A549 (cell line): ENCODE measurements around the gene NGRN. TPM values are rescaled to one million over a fixed set of nuclear protein-coding genes. Genes with fewer than 3 reads are reported as not detected.
"Not testable (repeated sequence)": the region's sequence is repeated elsewhere in the genome, so short reads cannot be mapped to it uniquely, and the experiment has no call there.

Experiments used
- ATAC-seq, 2 experiments: fragments of 200-7000 bp in 1 of 2; fragments of >200 bp in 1 of 2; cut with Nextera tagmentation in 1 of 2; cut with Tn5 transposase in 1 of 2; 3 replicates each; pipeline versions ENCODE4 v1.8.0 to v1.9.1; 2018 to 2020; ENCODE audit warnings: mild to moderate bottlenecking in 1 of 2, moderate library complexity in 1 of 2
- CTCF ChIA-PET: fragments of 300-600 bp; sonication (Branson Sonifier 250); formaldehyde crosslinking; extraction: SDS; loops from one replicate; lab custom pipeline; 2021; ENCODE audit warnings: antibody characterized with exemption, inconsistent platforms; lab: Yijun Ruan, JAX
- POLR2A ChIA-PET: fragments of 350-600 bp; formaldehyde crosslinking; extraction: SDS; loops from one replicate; lab custom pipeline; 2021; ENCODE audit warnings: antibody characterized with exemption, inconsistent platforms; lab: Yijun Ruan, JAX
- DNase-seq, 2 experiments: peaks; one replicate each; pipeline versions ENCODE4 v3.0.0 to v3.0.0-alpha.2; 2011 to 2016; ENCODE audit warnings: low read depth in 1 of 2, low spot score in 1 of 2
- FAIRE-seq: peaks from 2 replicates; lab custom pipeline; 2011; peaks lifted over from hg19 to GRCh38; lab: Jason Lieb, UNC
- H3K27ac ChIP-seq, 2 experiments: fragments of >200 bp; sonication (Bioruptor Twin); formaldehyde crosslinking; 3 replicates each; pipeline ENCODE4 v1.5.1; 2016 to 2017
- H3K4me1 ChIP-seq: fragments of >200 bp; sonication (Bioruptor Twin); formaldehyde crosslinking; 3 replicates; pipeline ENCODE4 v1.6.1; 2016
- H3K4me2 ChIP-seq: fragments of >200 bp; sonication (Bioruptor Twin); formaldehyde crosslinking; 3 replicates; pipeline ENCODE4 v1.6.1; 2016
- H3K4me3 ChIP-seq: fragments of >200 bp; sonication (Bioruptor Twin); formaldehyde crosslinking; 3 replicates; pipeline ENCODE4 v1.5.1; 2016
- H3K9me3 ChIP-seq: fragments of >200 bp; sonication (Bioruptor Twin); formaldehyde crosslinking; 3 replicates; pipeline ENCODE4 v1.6.1; 2016
- CBX2 ChIP-seq: fragments of 200-600 bp; sonication (generic); IDR thresholded peaks from 2 replicates; pipeline ENCODE4 v1.6.1; 2016; ENCODE audit warnings: low read depth, mild to moderate bottlenecking, borderline replicate concordance
- GATA3 ChIP-seq: IDR thresholded peaks from 2 replicates; pipeline ENCODE4 v1.6.1; 2012; ENCODE audit warnings: borderline replicate concordance
- HEYL ChIP-seq: fragments of 250-450 bp; sonication (Bioruptor Pico); IDR thresholded peaks from 2 replicates; pipeline ENCODE4 v1.8.0; 2021; ENCODE audit warnings: mild to moderate bottlenecking, moderate library complexity
- MYC ChIP-seq: IDR thresholded peaks from 2 replicates; pipeline ENCODE4 v1.6.1; 2012; ENCODE audit warnings: mild to moderate bottlenecking, inconsistent platforms, low read length, improper control_type of control experiment, borderline replicate concordance
- NFE2L2 ChIP-seq: fragments of 150-350 bp; conservative IDR thresholded peaks from 2 replicates; pipeline ENCODE4 v1.6.1; 2014; ENCODE audit warnings: low read length
- POLR2A ChIP-seq: IDR thresholded peaks from 2 replicates; pipeline ENCODE4 v1.6.1; 2012; ENCODE audit warnings: mild to moderate bottlenecking, low read length
- RAD21 ChIP-seq, 2 experiments: fragments of >200 bp in 1 of 2; sonication (Bioruptor Twin) in 1 of 2; formaldehyde crosslinking in 1 of 2; IDR thresholded peaks in 1 of 2; conservative IDR thresholded peaks in 1 of 2; 2 replicates in 1 of 2; 3 replicates in 1 of 2; pipeline ENCODE4 v1.6.1; 2012 to 2018; ENCODE audit warnings: inconsistent platforms in 1 of 2
- SMC3 ChIP-seq: fragments of >200 bp; sonication (Bioruptor Twin); formaldehyde crosslinking; IDR thresholded peaks from 3 replicates; pipeline ENCODE4 v1.6.1; 2018; ENCODE audit warnings: inconsistent platforms
- WGBS: methylation state at CpG from one replicate; pipeline ENCODE4 v1.1.6; 2017; ENCODE audit errors: missing lambda C conversion rate; 5-methylcytosine and 5-hydroxymethylcytosine counted together
- polyA plus RNA-seq, 4 experiments: library from polyadenylated mRNA; depleted of rRNA in 3 of 4; stranded (reverse); fragments of >200 nt; fragmentation: RNase III in 1 of 4; extraction: RNeasy Plus Mini Kit Qiagen cat#74134 plus additional on column Dnase treatment in 1 of 4; gene quantifications; 2 replicates in 3 of 4; 3 replicates in 1 of 4; pipeline ENCODE4 v1.2.3, GENCODE V29; 2011 to 2017
- TF ChIP-seq, protein P1 (sequence below): fragments of >200 bp; sonication (Bioruptor Twin); formaldehyde crosslinking; IDR thresholded peaks from 3 replicates; pipeline ENCODE4 v1.5.1; 2016
- TF ChIP-seq, protein P2 (sequence below): fragments of 450-650 bp; IDR thresholded peaks from 2 replicates; pipeline ENCODE4 v1.6.1; 2014; ENCODE audit warnings: antibody characterized with exemption

The NGRN gene
- polyA plus RNA-seq, 2 of the 4 experiments (the other 2 are of a cell fraction): 83.2 to 159 TPM

DNA sequence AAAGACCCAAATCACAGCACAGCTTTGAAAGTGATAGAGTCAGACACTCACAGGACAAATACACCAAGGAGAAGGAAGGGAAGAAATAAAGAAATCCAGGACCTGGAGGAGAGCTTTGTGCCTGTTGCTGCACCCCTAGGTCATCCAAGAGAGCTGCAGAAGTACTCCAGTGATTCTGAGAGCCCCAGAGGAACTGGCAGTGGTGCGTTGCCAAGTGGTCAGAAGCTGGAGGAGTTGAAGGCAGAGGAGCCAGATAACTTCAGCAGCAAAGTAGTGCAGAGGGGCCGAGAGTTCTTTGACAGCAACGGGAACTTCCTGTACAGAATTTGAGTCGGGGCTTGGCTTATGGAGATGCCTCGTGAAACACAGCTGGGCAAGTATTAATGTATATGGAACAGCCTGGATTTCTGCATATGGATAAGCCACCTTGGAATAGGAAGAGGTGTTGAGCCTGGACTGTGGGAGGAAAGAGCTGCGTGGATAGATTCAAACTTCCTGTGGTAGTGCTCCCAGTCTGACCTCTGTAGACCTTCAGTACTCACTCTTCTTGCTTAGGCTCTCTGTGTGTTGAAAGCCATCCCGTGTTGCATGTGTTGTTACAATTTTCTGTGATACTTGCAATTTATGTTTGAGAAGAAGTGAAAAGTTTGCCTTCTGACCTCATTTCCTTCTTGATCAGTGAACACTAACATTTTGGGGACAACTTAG is 6.1 kb downstream of the NGRN start:
- 90% methylated on average over 7 of the region's 7 CpGs for WGBS
- Histone ChIP-seq H3K4me1 (peaks cover 27% of the 10 kb centered on the region), H3K4me2 (no peak overlapping the region), H3K4me3 (no peak overlapping the region), H3K27ac (no peak overlapping the region), H3K9me3 (no peaks in the 10 kb centered on the region)
- no peak for FAIRE-seq
- POLR2A ChIA-PET: no interaction called here
- ATAC-seq: no peak
- TF ChIP-seq, protein P1, sequence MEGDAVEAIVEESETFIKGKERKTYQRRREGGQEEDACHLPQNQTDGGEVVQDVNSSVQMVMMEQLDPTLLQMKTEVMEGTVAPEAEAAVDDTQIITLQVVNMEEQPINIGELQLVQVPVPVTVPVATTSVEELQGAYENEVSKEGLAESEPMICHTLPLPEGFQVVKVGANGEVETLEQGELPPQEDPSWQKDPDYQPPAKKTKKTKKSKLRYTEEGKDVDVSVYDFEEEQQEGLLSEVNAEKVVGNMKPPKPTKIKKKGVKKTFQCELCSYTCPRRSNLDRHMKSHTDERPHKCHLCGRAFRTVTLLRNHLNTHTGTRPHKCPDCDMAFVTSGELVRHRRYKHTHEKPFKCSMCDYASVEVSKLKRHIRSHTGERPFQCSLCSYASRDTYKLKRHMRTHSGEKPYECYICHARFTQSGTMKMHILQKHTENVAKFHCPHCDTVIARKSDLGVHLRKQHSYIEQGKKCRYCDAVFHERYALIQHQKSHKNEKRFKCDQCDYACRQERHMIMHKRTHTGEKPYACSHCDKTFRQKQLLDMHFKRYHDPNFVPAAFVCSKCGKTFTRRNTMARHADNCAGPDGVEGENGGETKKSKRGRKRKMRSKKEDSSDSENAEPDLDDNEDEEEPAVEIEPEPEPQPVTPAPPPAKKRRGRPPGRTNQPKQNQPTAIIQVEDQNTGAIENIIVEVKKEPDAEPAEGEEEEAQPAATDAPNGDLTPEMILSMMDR: no peak
- TF ChIP-seq GATA3 (no peak), POLR2A (no peak), CBX2 (no peak), MYC (no peak)
- TF ChIP-seq, protein P2, sequence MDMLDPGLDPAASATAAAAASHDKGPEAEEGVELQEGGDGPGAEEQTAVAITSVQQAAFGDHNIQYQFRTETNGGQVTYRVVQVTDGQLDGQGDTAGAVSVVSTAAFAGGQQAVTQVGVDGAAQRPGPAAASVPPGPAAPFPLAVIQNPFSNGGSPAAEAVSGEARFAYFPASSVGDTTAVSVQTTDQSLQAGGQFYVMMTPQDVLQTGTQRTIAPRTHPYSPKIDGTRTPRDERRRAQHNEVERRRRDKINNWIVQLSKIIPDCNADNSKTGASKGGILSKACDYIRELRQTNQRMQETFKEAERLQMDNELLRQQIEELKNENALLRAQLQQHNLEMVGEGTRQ: no peak
- CTCF ChIA-PET: interaction anchor here (0.8 to 2.7 kb wide), 7 partner anchors 10 to 39 kb away, joined by 3 to 12 read pairs (median 3); no protein-coding TSS in a partner anchor
- DNase-seq: no peak

DNA sequence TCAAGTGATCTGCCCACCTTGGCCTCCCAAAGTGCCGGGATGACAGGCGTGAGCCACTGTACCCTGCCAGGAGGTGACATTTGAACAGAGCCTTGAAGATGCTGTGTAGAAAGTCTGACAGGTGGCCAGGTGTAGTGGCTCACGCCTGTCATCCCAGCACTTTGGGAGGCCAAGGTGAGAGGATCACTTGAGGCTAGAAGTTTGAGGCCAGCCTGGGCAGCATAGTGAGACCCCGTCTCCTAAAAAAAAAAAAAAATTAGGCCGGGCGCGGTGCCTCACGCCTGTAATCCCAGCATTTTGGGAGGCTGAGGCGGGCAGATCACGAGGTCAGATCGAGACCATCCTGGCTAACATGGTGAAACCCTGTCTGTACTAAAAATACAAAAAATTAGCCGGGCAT is 13.0 kb downstream of the NGRN start:
- H3K4me1 ChIP-seq, ATAC-seq, H3K9me3 ChIP-seq, H3K4me3 ChIP-seq, H3K4me2 ChIP-seq, DNase-seq, FAIRE-seq, H3K27ac ChIP-seq: not testable (repeated sequence)
- 94% methylated on average over 12 of the region's 12 CpGs for WGBS
- CTCF ChIA-PET: interaction anchor here (0.6 to 2.7 kb wide), 3 partner anchors 14 to 798 kb away, joined by 3 to 25 read pairs (median 3); no protein-coding TSS in a partner anchor
- POLR2A ChIA-PET: interaction anchor here (0.6 kb wide), 1 partner anchor 30 kb away, joined by 3 read pairs; no protein-coding TSS in a partner anchor

DNA sequence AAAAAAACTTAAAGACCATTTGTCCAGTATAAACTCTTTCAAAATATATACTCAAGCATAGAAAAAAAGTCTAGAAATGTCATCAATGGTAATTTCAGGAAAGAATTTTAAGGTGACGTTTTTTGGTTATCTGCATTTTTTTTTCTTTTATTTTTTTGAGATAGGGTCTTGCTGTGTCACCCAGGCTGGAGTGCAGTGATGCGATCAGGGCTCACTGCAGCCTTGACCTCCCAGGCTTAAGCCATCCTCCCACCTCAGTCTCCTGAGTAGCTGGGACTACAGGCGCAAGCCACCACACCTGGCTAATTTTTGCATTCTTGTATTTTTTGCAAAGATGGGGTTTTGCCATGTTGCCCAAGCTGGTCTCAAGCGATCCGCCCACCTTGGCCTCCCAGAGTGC is 15.3 kb downstream of the NGRN start:
- WGBS: 82% methylated on average over 5 of the region's 5 CpGs

DNA sequence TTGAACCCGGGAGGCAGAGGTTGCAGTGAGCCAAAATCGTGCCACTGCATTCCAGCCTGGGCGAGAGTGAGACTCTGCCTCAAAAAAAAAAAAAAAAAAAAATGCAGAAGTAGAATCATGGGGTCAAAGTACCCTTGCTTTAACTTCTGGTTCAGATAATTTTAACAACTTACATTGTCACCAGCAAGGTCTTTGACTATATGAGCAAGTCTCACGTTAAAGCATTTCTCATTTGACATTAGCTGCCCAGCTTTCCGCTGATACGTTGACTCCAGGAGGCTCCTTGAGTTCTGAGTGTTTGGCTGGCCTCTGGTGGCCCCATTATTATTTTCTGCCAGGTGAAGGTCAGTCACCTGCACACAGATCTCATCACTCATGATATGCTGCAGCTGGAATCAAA is 16.2 kb downstream of the NGRN start:
- CTCF ChIA-PET: interaction anchor here (2.0 to 2.5 kb wide), 5 partner anchors 12 to 200 kb away, joined by 7 to 12 read pairs (median 8); no protein-coding TSS in a partner anchor
- FAIRE-seq, H3K4me3 ChIP-seq, H3K4me2 ChIP-seq, H3K4me1 ChIP-seq, H3K27ac ChIP-seq, H3K9me3 ChIP-seq, ATAC-seq, DNase-seq: not testable (repeated sequence)
- 84% methylated on average over 6 of the region's 6 CpGs for WGBS
- POLR2A ChIA-PET: interaction anchor here (0.7 kb wide), 1 partner anchor 118 kb away, joined by 3 read pairs; no protein-coding TSS in a partner anchor

More for the DNA sequence above, 15.3 kb downstream of the NGRN start:
- POLR2A ChIA-PET, FAIRE-seq, H3K9me3 ChIP-seq, H3K4me2 ChIP-seq, H3K27ac ChIP-seq, ATAC-seq, H3K4me1 ChIP-seq, H3K4me3 ChIP-seq, DNase-seq: not testable (repeated sequence)
- CTCF ChIA-PET: interaction anchor here (0.6 to 2.7 kb wide), 9 partner anchors 10 to 333 kb away, joined by 3 to 25 read pairs (median 5); no protein-coding TSS in a partner anchor

DNA sequence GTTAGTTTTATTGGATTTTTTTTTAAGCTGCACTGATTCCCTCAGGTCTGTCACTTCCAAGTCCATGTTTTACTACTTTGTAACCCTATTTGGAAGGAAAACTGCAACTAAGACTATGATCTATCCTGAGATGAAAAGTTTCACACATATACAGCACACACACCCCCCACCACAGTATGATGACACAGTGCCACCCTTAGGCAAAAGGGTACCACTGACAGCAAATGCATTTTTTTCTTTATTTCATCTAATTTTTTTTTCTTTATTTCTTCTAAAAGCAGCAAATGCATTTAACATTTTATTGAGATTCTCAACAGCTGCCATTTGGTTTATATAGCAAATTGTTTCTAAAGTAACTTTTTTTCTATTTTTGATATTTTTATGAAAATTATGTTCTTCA is 21.2 kb downstream of the NGRN start:
- no peak overlapping the region for H3K4me2 ChIP-seq
- ATAC-seq: peak; percentile 83 to 90; a peak in 5 of 6 replicates
- peak; percentile 55 to 67 for DNase-seq
- no peak for FAIRE-seq
- H3K4me1 ChIP-seq: no peaks in the 10 kb centered on the region
- no peaks in the 10 kb centered on the region for H3K9me3 ChIP-seq
- TF ChIP-seq NFE2L2 (no peak), SMC3 (peak; percentile 66), RAD21 (conservative IDR thresholded peaks at IDR 0.05 in 1 of 2, IDR thresholded peaks at IDR 0.05 in 1 of 2) (peak; percentile 81 to 90), HEYL (CRISPR knock-in tag) (no peak)
- TF ChIP-seq, protein P1: peak; percentile 86
- ChIA-PET CTCF (interaction anchor here (0.5 to 4.5 kb wide), 27 partner anchors 10 to 427 kb away, joined by 3 to 30 read pairs (median 4); partner anchors contain the start of genes CIB1, GDPGP1 and TTLL13), POLR2A (no interaction called here)
- no peak overlapping the region for H3K4me3 ChIP-seq
- H3K27ac ChIP-seq: no peak overlapping the region
